ENCODE data around the gene COBLL1.

The COBLL1 gene

GRCh38 chr2:164800572-164800971 is 41.1 kb downstream of the COBLL1 start:
- H3K4me3 ChIP-seq (ENCODE audit: low read depth, low read length), result no peak overlapping the region
- no peak for DNase-seq (ENCODE audit: low read depth)
- TF ChIP-seq CTCF (IDR thresholded peaks at IDR 0.05; ENCODE audit: low read depth, low read length, missing control alignments), result no peak

GRCh38 chr2:164797627-164798026 is 44.0 kb downstream of the COBLL1 start:
- TF ChIP-seq CTCF (IDR thresholded peaks at IDR 0.05; ENCODE audit: low read depth, low read length, missing control alignments), result no peak
- no peak for DNase-seq (ENCODE audit: low read depth)
- H3K4me3 ChIP-seq (ENCODE audit: low read depth, low read length), result no peak overlapping the region

GRCh38 chr2:164796999-164797398 is 44.6 kb downstream of the COBLL1 start:
- TF ChIP-seq CTCF (IDR thresholded peaks at IDR 0.05; ENCODE audit: low read depth, low read length, missing control alignments), result no peak
- no peak for DNase-seq (ENCODE audit: low read depth)
- no peak overlapping the region for H3K4me3 ChIP-seq (ENCODE audit: low read depth, low read length)

GRCh38 chr2:164794432-164795231 is 47.0 kb downstream of the COBLL1 start:
- DNase-seq (ENCODE audit: low read depth), result no peak
- H3K4me3 ChIP-seq (ENCODE audit: low read depth, low read length), result no peak overlapping the region
- TF ChIP-seq CTCF (IDR thresholded peaks at IDR 0.05; ENCODE audit: low read depth, low read length, missing control alignments), result no peak

GRCh38 chr2:164794016-164794415 is 47.6 kb downstream of the COBLL1 start:
- no peak for DNase-seq (ENCODE audit: low read depth)
- TF ChIP-seq CTCF (IDR thresholded peaks at IDR 0.05; ENCODE audit: low read depth, low read length, missing control alignments), result no peak
- H3K4me3 ChIP-seq (ENCODE audit: low read depth, low read length), result no peak overlapping the region

GRCh38 chr2:164793529-164793928 is 48.1 kb downstream of the COBLL1 start:
- no peak for DNase-seq (ENCODE audit: low read depth)
- H3K4me3 ChIP-seq (ENCODE audit: low read depth, low read length), result no peak overlapping the region

More at GRCh38 chr2:164793529-164793928, 48.1 kb downstream of the COBLL1 start:
- TF ChIP-seq CTCF (IDR thresholded peaks at IDR 0.05; ENCODE audit: low read depth, low read length, missing control alignments), result no peak
